GM19467 (cell line): ENCODE results near the gene HEATR5B.

ENCODE experiments used
- ATAC-seq: cut with Tn5 transposase; IDR thresholded peaks from one replicate; pipeline ENCODE4 v1.9.1; 2021; ENCODE audit warnings: mild to moderate bottlenecking, moderate library complexity; ENCODE audit not compliant: unreplicated experiment

The HEATR5B gene

DNA sequence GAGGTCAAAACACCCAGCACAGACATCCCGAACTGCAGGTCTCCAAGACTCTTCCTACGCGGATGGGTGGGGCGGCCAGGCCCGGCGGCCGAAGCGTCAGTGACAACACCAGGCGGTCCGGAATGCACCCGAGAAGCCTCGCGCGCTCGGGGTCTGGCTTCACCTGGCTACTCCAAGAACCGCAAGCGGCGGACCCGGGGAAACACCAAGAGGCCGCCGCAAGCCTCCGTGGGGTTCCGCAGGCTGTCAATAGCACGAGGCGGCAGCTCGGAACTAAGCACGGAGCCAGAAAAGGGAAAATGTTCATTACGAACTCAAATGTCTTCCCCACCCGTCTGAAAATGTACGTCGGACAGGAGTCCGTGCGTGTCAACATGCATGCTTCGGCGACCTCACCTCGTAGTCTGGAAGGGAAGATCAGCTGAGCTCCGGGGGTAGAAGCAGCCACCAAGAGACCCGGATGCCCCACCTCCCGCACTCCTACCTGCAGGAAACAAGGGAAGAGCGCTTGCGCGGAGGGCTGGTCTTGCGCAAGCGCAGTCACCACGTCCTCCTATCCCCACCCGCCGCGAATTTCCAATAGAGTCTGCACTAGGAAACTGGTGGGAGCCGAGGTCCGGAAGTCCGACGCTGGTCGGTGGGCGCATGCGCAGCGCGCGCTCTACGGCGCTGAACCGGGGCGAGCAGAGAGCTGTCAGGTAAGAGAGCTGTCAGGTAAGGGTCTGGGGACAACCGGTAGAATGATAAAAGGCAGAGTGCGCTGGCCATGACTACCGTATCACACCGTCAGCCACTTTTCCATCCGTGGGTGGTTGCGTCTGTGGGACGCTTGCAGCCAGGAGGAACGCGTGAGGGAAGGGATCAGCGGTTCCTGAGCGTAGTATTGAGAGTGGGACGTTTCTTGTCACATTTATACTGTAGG, at the start of gene HEATR5B, which contains the start of gene GPATCH11:
HEATR5B (minus strand) TSS at position 500 of the 922 bp plus-strand sequence. CDS start 958 bp downstream, outside the sequence.
GPATCH11 (plus strand) TSS at position 646 of the 922 bp plus-strand sequence. CDS start 3,864 bp downstream, outside the sequence.
- peak; percentile 78 for ATAC-seq

DNA sequence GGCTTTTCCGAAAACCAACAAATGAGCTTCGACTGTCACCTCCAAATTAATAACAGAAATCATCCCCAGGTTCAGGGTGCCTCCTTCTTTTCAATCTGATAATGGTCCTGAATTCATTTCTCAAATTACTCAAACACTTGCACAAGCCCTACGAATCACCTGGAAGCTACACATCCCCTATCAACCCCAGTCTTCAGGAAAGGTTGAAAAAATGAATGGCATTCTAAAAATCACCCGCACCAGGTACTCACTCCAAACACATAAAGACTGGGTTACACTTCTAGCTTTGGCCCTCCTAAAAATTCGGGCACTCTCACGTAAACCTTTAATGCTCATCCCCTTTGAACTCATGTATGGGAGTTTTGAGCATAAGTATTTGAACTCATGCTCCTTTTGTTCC, 48.7 kb upstream of the HEATR5B start:
- no peak for ATAC-seq

DNA sequence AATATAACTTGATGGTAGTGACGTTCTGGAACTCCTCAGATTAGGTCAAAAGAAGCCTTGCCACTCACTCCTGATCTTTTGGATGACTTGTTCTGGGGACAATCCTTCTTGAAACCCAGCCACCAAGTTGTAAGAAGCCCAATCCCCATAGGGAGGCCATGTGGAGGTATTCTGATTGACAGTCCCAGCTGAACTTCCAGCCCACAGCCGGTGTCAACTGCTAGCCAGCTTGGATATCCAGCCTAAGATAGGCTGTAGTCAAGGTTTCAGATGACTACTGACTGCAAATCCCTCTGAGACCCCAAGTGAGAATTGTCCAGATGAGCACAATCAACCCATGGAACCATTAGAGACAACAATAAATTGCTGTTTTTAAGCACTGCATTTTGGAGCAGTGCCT, 41.2 kb upstream of the HEATR5B start:
- ATAC-seq: no peak

DNA sequence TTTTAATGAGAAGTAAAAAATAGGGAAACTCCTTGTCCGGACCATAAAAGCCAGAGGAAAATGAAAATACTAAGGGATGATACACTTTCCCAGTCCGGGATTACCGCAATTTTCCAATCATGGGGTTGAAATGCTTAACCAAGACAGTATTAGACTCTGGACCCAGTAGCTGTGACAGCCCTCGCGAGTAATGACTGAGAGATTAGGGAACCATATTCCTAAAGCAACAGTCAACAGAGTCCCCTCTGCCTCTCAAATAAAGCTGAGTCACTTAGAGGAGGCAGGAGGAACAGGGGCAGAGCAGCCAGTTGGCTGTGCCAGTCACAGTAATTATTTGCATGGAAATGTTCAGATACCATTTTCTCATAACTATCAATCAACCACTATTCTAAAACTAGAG, 35.0 kb upstream of the HEATR5B start:
- no peak for ATAC-seq

DNA sequence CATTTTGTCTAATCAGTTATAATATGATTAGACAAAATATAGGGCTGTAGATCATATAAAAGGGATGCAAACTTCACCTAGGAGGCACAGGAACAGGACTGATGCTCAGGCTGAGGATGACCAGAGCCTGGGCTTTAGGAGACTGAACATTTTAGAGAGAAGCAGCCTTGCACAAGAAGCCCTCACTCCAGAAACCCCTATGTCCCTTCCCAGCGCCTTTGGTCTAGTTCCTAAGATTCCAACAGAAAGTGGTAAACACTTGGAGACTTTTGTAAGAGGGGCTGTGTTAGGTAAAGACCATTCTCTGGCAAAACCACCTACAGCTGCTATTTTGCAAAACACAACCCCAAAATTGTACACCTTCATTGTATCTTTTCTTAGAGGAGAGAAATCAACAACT, 33.4 kb upstream of the HEATR5B start:
- ATAC-seq: no peak

DNA sequence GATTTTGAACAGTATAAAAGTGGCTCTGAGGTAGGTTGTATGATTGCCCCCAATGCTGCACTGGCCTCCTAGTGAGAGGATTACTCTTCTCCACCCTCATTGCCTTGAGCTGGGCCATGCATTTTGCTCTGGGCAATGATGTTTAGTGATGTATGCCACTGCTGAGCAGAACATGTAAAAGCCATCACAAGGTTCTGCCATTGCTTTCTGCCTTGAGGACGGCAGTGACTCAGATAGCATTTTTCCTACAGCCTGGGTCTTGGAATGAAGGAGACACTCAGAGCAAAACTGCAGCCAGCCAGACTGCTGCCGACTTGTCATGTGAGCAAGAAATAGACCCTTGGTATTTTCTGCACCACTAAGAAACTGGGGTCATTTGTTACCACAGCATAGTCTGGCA, 27.8 kb upstream of the HEATR5B start:
- ATAC-seq: no peak

DNA sequence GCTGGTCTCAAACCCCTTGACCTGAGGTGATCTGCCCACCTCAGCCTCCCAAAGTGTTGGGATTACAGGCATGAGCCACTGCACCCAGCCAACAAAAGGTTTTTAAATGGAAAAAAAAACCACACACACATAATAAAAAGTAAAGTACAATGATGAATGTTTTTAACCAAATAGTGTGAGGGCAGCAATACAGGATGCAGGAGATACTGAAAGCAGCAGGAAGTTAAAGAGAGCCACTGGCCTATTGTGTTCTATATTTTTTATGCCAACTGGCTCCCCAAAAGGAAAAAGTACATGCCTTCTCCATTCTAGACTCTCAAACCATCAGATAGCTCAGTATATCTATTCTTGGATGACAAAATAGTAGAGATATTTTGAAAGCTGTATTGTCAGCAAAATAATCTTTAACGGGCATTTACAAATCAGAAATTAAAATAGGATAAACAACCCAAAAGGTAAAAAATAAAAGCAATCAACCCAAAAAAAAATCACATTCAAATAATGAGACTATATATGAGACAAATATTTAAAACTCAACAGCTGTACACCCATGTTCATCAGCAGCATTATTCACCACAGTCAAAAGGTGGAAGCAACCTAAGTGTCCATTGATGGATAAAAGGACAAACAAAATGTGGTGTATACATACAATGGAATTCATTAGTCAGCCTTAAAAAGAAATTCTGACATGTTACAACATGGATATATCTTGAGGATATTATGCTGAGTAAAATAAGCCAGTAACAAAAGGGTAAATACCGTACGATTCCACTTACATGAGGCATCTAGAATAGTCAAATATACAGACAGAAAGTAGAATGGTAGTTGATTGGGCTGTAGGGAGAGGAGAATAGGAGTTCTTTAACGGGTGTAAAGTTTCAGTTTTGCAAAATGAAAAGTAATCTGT, 26.4 kb upstream of the HEATR5B start:
- ATAC-seq: no peak

DNA sequence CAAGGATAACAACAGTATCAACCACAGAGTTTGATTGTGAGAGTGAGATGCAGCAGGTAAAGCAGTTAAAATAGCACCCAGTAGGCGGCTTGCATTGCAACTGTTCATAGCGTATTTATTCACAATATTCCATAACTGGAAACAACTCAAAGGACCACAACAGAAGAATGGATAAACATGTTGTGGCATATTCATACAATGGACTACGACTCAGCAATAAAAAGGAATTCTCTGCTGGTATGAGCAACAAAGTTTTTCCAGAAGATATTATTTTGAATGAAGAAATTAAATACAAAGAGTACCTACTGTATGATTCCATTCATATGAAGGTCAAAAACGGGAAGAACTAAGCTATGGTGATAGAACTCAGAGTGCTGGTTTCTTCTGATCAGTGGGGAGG, 25.4 kb upstream of the HEATR5B start:
- no peak for ATAC-seq

DNA sequence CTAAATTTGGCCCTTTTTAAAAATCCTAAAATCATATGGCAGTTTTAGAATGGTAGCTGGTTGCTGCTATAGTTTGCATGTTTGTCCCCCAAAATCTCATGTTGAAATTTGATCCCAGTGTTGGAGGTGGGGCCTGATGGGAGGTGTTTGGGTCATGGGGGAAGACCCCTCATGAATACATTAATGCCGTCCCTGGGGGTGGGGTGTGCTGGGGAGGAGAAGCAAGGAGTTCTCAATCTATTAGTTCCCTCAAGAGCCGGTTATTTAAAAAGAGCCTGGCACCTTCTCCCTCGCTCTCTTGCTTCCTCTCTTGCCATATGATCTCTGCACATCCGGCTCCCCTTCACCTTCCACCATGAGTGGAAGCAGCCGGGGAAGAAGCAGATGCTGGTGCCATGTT, 21.0 kb upstream of the HEATR5B start:
- ATAC-seq: no peak

DNA sequence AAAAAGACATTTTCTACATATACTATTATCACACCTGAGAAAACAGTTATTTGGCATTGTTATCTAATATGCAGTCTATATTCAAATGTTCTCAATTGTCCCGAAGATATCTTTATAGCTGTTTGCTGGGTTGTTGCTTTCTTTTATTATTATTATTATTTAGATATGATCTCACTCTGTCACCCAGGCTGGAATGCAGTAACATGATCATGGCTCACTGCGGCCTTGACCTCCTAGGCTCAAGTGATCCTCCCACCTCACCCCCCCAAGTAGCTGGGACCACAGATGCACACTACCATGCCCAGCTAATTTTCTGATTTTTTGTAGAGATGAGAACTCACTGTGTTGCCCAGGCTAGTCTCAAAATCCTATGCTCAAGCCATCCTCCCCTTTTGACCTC, 20.0 kb upstream of the HEATR5B start:
- ATAC-seq: no peak

DNA sequence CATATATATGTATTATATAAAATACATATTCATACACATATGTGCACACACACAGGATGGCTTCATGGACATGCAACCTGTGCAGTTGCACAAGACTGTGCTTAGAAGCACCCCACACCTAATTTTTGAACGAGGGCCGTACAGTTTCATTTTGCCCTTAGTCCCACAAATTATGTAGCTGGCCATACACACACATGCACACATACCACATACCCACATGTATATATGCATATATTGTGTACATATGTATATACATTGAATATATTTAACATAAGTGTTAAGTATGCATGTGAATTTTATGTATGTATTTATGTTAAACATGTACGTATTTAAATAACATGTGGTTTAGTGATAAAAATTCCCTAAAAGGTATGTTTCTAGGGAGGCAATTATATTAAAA, 18.4 kb upstream of the HEATR5B start:
- ATAC-seq: no peak

DNA sequence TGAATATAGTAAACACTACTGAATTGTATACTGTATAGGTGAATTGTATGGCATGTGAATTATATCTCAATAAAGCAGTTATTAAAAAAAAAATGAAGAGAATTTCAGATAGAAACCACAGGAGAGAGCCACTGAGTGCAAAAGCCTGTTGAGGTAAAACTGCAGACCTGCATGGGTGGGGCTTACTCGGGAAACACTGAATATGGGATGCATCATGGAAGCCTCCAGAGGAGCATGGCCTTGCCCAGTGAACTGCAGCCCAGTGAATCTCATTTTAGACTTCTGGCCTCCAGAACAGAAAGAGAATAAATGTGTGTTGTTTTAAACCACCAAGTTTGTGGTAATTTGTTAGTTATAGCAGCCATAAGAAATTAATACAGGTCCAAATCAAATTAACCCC, 15.9 kb upstream of the HEATR5B start:
- ATAC-seq: no peak

DNA sequence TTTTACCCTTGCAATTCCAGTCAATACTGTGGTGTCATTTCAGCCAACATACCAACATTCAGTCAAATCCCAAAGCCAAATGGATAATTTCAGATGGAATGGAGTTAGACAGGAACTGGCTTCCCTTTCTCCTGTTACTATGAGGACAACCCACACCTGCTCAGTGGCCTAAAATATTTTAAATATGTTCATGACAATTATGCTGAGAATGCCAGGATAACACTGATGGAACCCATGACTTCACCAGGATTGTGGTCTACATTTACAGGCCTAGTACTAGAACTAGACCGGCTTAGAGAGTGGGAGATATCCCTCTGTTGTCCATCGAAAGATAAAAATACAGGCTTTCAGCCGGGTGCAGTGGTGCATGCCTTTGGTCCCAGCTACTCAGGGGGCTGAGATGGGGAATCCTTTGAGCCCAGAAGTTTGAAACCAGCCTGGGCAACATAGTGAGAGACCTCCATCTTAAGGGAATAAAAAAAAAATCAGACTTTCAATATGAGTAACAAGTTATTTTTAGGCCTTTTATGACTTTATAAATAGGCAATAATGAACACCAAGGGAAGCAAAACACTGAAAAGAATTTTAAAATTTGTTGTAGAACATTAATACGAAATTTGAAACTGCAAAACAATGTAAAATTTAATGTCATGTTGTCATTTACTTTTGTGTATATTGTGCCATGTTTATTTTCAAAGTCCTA, 14.4 kb upstream of the HEATR5B start:
- no peak for ATAC-seq

DNA sequence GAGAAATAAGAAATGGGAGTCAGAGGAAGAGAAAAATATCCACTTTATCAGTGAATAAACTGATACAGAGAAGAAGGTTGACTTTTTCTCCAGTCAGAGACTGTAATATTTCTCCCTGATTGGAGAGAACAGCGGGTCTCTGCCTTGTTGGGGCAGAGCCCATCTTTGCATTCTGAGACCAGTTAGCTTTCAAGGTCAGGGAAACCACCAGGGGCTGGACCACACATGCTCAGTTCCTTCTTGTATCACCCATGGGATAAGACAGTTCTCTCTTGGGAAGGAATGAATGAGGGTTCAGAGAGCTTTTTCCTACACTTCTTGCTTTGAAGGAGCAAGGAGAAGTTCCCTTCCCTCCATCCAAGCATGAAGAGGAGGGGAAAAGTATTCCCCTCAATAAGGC, 12.4 kb upstream of the HEATR5B start:
- no peak for ATAC-seq

DNA sequence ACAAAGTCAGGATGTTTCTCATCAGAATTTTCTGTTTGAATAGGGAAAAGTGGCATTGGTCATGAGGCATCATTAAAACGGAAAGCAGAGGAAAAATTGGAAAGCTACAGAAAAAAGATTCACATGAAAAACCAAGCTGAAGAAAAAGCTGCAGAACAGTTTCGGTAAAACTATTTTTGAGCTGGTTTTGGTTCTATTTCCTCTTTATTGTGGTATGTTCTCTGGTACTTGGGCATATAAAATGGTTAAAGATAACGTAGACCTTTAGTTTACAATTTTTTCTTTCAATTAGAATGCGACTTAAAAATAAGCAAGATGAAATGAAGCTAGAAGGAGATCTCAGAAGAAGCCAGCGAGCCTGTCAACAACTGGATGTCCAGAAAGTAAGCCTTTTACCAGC, 7.7 kb upstream of the HEATR5B start:
- no peak for ATAC-seq

DNA sequence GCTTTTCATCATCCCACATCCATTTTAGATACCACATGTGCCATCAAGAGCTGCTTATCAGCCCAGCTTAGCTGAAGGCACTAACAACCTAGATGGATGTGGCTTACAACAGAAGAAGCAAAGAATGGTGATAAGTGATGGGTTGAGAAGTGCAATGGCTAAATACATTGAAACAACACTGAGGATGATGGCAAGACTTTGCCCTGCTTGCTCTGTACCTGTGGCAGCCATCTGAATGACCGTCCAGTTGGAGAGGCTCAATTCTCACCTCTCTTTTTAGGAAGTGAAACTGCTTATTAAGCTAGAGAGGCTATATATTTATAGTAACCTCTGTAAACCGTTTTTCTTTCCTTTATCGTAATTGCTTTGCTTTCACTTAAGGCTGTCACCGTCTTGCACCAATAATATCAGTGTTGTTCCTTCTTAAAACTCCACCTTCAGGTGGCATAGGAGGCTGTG, 5.9 kb upstream of the HEATR5B start:
- peak; percentile 88 for ATAC-seq

DNA sequence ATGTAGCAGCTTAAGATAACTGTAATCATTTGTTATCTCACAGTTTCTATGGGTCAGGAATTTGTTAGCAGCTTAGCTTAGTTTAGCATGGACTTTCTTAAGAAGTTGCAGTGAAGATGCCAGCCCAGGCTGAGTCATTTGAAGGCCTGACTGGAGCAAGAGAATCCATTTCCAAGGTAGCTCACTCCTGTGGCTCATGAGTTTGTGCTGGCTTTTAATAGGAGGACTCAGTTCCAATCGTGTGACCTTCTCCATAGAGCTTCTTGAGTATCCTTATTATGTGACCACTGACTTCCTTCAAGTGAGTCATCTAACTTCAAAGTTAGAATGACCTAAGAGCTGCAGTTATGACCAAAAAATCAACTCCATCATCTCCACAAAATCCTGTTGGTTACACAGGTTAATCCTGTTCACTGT, 1.6 kb upstream of the HEATR5B start:
- no peak for ATAC-seq

DNA sequence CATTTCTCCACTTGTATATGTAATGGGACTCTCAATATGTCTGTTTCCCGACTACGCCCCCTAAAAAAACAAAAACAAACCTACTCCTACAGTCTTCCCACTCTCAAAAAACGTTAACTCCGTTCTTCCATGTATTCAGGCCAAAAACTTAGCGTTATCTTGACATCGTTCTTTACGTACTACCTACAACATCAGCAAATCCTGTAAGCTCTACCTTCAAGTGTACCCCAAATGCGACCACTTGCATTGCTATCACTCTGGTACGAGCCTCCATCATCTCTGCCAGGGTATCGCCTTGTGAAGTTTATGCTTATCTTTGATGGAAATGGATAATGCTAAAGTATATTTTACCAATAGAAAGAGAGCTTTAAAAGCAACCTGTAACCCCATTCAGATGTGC, 625 bp upstream of the HEATR5B start:
- ATAC-seq: no peak

DNA sequence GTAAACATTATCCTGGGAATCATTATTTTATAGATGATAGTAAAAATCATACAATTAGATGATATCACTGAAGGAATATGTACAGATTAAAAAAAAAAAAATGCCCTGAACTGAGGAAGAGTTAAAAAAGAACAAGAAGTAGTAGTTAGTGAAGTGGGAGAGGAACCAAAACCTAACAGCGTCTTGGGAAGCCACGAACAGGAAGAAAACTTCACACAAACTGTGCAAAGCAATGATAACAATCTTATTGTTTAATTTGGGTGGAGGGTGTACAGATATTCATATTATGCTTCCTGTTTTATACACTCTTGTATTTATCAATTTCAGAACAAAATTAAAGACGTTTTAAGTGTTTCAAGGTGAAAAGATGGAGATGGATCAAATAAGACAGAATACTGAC, 3.5 kb downstream of the HEATR5B start:
- no peak for ATAC-seq

DNA sequence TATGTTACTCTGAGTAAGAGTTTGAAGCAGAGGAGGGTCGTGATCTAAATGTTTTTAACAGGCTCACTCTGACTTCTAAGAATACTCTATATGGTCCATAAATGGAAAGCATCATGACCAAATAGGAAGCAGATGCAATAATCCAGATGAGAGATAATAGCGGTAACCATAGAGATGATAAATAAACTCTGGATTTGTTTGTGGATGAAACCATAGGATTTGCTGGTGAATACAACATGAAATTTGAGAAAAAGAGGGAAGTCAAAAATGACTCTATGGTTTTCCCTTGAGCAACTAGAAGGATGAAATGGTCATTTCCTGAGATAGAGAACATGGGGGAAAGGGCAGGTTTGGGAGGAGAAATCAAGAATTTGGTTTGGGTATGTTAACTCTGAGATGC, 3.9 kb downstream of the HEATR5B start:
- ATAC-seq: no peak

DNA sequence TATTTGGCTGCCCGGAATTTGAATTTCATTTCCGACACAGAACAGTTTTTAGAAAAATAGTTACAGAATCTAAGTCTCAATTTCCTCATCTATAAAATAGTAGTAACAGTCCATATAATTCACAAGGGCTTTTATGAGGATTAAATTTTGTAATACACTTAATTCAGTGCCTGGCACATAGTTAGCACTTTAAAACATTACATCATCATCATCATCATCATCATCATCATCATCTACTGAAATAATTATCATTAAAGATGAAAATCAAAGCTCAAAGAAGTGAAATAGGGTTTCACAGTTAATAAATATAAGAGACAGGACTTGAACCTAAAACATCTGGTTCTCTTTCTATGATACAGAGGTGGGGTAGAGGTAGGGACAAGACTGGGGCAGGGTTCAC, 13.2 kb downstream of the HEATR5B start:
- ATAC-seq: no peak
